Omental fat pad (tissue), 4 donors: ENCODE measurements around the gene LTA4H. TPM values are rescaled to one million over a fixed set of nuclear protein-coding genes. Genes with fewer than 3 reads are reported as not detected.
"Not testable (repeated sequence)": the region's sequence is repeated elsewhere in the genome, so short reads cannot be mapped to it uniquely, and the experiment has no call there.

Experiments
- ATAC-seq: fragments of 150-250 bp; one replicate; pipeline ENCODE4 v1.9.1; 2016; ENCODE audit warnings: mild to moderate bottlenecking, moderate library complexity; ENCODE audit not compliant: low FRiP score
- DNase-seq: peaks from one replicate; pipeline ENCODE4 v3.0.0-alpha.2; 2019; ENCODE audit warnings: low spot score
- CTCF ChIP-seq, 3 donors: fragments of 450-650 bp; IDR thresholded peaks; one replicate each; pipeline ENCODE4 v1.5.1; 2016 to 2017; ENCODE audit warnings: antibody characterized with exemption in 3 of 3, mild to moderate bottlenecking in 3 of 3, moderate library complexity in 2 of 3
- total RNA-seq, 4 donors: library from RNA; depleted of rRNA; stranded (reverse); fragments of >200 nt; gene quantifications; one replicate each; pipeline ENCODE4 v1.1.0, GENCODE V29; 2016

Gene LTA4H
- total RNA-seq, 4 donors from 2014 or later: 60.8 to 77.8 (median 70.0) TPM

GRCh38 chr12:95978351-95978750, 57.0 kb downstream of the LTA4H start:
- DNase-seq (no peak), ATAC-seq (no peak)
- TF ChIP-seq CTCF (IDR thresholded peaks at IDR 0.05): no peak

- DNase-seq (no peak), ATAC-seq (no peak)
- no peak for TF ChIP-seq CTCF (IDR thresholded peaks at IDR 0.05)
Observed at GRCh38 chr12:95977764-95978305, 57.6 kb downstream of the LTA4H start.

DNA sequence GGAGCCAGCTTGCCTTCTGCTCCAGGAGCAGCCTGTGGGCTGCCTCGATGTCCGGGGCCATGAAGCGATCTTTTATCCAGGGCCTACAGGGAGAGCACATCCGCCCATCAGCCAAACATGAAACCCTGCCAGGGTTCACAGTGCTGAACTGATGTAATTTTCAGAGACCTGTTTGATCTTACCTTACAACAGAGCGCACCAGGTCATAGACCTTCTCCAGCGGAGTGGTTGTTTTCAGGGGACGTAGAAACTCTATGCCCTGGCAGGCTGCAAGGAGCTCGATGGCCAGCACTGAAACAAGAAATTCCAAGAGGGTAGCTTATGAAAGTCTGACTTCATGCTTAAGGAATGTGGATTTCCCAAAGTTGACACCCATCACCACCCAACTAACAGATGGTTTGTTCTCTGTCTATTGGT, 59.0 kb downstream of the LTA4H start:
- TF ChIP-seq CTCF (IDR thresholded peaks at IDR 0.05): no peak
- ATAC-seq: no peak
- no peak for DNase-seq

- ATAC-seq: no peak
- TF ChIP-seq CTCF (IDR thresholded peaks at IDR 0.05): no peak
- no peak for DNase-seq
Observed at GRCh38 chr12:95975491-95975890, 59.9 kb downstream of the LTA4H start.

- DNase-seq (no peak), ATAC-seq (no peak)
- TF ChIP-seq CTCF (IDR thresholded peaks at IDR 0.05): no peak
Observed at GRCh38 chr12:95974358-95974757, 61.0 kb downstream of the LTA4H start.

DNA sequence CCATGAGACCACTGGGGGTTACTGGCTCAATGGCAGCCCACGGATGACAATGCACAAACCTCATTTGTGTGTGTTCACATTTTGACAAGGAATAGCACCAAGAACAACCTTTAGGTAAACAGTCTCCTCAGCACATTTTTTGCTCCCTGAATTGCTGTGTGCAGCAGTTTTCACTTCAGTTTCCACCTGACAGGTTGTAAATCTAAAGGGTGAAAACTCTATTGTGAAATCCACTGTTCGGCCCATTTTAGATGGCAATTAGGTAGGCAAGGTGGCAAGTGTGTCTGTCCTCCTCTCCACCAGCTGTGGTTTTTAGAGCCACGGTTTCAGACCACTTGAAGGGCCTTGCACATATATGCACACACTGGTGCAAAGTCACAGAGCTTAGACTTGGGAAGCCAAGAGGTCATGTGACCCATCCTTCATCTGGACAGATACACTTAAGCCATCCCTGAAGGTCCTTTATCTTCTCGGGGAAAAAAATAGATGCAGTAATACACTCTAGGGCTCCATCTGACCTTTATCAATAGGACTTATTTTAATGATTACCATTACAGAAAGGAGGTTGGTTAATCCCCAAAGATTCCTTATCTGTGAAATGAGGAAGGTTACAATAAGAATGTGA, 62.4 kb downstream of the LTA4H start:
- DNase-seq (no peak), ATAC-seq (no peak)
- no peak for TF ChIP-seq CTCF (IDR thresholded peaks at IDR 0.05)

DNA sequence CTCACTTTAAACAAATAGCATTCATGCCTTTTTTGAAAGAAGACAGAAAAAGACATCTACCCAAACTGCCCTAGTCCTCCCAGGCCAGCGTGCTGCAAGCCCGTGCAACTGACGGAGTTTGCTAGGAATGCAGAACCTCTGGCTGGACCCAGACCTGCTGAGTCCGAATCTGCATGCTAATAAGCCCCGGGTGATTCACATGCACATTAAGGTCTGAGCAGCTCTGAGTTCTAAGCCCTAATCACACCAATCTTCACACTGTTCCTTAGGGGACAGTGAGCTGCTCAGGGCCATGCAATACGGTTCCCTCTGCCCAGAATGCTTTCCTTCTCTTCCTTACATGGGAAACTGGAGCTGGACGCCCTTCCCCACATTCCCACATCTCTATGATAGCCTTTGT, 64.5 kb downstream of the LTA4H start:
- no peak for DNase-seq
- no peak for ATAC-seq
- no peak for TF ChIP-seq CTCF (IDR thresholded peaks at IDR 0.05)

GRCh38 chr12:95969116-95969515, 66.3 kb downstream of the LTA4H start:
- not testable (repeated sequence) for DNase-seq, ATAC-seq
